GM21529 (cell line): ENCODE measurements around the gene EVX2.
A peak's percentile ranks its signal among the peaks of the same experiment; 100 is the strongest.

Experiments used
- ATAC-seq: cut with Tn5 transposase; IDR thresholded peaks from one replicate; pipeline ENCODE4 v1.9.1; 2021; ENCODE audit not compliant: unreplicated experiment

EVX2 gene

DNA sequence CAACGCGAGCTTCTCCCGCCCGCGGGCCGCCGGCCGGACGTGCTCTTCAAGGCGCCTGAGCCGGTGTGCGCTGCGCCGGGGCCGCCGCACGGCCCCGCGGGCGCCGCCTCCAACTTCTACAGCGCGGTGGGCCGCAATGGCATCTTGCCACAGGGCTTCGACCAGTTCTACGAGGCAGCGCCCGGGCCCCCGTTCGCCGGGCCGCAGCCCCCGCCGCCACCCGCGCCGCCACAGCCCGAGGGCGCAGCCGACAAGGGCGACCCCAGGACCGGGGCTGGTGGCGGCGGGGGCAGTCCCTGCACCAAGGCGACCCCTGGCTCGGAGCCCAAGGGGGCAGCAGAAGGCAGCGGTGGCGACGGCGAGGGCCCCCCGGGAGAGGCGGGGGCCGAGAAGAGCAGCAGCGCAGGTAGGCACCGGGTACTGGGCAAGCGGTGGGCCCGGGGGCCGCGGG lies 24.0 kb upstream of the EVX2 start:
- no peak for ATAC-seq

DNA sequence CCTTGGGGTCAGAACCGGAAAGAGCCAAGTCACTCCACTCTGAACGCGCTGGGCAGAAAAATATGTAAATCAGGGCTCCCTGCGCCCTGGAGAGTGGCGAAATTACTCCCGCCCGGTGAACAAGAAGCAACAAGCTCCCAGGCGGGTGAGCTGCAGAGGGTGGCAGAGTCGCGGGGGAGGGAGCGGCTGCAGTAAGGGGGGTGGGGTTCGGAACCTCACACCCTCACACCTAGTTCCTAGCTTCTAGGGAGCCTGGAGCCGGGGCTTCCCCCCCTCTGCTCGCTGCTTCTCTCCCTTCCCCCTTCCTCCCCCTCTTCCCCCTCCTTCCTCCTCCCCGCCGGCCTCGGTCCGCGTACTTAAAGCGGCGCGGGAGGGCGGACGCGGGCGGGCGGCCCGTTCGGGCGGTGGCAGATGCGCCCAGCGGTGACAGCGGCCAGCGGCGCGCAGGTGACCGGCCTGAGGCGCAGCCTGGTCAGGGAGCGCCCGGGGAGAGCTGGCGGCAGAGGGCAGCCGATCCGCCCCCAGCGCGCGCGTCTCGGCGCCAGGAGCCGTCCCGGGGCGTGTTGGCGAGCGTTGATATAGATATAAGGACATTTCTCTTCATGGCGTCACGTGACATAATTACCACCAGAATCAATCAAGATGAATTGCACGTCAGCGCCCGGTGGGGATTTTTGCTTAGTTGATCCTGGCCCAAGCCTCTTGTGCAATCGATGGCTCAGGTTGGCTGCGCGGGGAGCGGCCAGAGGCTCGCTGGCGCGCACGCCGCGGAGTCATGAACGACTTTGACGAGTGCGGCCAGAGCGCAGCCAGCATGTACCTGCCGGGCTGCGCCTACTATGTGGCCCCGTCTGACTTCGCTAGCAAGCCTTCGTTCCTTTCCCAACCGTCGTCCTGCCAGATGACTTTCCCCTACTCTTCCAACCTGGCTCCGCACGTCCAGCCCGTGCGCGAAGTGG lies 23.1 kb upstream of the EVX2 start, which contains the start of gene HOXD11:
TSS of gene HOXD11 (plus strand) at position 700 of the 959 bp plus-strand sequence. CDS start at position 776, 76 bp downstream.
- no peak for ATAC-seq

DNA sequence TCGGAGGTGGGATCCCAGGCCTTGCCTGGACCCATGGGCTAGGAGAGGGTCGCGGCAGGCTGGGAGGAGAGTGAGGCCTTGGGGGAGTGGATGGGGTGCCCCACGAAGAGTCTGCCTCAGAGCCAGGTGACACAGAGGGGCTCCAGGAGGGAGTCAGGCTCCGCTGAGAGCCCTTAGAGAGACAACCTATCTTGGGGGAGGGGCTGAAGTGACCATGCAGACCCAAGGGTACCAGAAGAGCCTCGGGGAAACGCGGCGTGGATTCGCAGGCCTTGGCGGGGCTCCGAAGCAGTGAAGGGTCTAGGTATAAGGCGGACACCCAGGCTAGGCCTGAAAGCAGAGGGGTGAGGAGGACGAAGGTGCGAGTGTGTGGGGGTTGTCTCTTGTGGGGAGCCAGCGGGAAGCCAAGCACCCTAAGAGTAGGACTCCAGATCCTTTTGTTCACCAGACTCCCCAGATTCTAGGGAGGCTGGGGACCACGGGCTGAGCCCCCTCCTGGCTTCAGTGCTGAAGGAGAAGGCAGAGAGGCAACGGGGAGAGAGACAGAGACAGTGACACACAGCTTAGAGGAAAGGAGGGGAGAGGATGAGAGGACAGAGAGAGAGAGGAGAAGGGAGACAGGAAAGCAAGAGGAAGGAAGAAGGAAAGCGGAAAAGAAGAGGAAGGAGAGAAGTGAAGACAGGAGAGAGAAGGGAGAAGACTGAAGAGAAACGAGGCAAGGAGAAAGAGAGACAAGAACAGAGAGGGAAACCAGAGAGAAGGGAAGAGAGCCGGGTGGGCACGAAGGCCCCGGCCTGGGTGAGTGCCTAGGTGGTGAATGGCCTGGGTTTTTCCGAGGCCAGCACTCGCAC lies 22.2 kb upstream of the EVX2 start:
- no peak for ATAC-seq

DNA sequence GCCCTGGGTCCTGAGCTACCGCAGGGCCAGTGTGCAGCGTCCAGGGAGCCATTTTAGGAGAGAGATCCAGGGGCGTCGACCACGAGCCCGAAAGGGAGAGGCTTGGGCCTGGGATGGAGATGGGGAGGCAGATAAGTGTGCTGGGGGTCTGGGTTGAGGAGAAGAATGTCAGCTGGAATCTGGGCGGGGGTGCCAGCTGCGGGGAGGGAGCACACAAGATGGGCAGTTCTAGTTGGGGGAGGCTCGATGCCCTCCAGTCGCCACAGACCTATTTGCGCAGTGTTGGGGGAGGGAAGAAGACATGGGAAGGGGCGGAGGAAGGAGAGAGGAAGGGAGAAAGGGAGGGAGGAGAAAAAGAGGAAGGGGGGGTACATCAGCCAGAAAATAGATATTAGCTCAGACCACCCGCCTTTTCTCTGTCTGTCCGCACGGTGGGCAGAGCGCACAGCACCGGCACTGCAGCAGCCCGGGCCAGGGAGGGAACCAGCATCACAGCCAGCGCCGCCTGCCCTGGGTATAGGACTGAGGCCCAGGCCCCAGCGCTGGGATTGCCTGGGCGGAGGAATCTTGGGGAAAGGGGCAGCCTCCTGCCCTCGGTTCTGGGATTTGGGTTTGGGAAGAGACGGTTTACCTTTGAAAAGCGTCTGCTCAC lies 21.4 kb upstream of the EVX2 start:
- ATAC-seq, result no peak

DNA sequence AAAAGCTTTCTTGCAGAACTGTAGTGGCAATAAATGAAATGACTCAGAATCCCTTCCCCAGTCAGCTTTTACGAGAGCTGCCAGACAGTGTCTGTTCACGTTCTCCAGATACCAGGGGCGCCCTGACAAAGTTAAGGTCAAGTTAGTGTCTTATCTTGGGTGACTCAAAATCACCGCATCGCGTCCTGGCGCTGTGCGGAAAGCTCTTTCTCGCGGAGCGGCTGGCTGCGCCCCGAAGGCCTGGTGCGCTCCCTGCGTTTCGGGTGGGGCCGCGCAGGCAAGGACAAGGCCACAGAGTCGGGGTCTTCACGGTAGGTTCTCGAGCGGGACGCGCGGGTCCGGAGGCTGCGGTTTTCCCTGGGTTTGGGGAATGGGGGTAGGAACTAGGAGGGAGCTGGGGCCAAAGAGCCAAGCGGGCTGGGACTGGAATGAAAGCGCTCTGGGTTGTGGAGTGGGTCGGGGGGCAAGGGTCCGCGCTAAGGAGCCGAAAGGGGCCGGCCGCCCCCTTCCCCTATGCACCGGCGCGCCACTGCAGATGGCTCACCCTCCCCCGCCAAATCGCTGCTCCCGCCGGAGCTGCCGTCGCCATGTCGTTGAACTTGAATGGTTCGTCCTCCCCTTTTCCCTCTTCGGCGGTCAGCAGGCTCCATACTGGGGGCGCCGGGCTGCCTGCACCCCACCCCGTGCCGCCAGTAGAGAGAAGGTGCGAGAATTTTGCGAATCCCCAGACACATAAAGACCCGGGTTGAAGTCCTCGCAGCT lies 20.7 kb upstream of the EVX2 start:
- ATAC-seq, result no peak

DNA sequence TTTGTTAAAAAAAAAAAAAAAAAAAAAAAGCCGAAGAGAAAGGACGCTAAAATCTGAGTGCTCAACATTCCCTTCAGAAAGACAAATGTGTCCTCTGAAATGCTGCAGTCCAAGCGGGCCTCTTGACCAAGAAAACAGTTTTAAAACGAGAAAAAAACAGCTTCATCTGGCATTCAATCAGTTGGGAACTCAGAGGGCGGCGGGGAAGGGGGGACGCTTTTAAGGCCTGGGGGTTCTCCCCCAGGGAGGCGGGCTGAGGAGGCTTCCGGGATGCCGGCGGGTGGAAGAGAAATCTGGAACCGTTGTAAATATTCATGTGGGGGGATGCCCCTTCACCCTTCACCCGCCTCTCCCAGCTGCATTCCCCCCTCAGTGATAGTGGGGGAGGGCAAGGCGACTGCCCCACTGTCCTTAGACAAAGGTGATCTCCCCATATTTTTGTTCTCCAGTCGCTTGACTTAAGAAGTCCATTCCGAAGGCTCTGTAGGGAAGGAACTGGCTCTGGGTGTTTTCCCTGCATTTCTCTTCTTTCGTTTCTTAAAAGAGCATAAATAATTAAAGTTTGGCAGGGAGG lies 20.1 kb upstream of the EVX2 start:
- ATAC-seq, result no peak

DNA sequence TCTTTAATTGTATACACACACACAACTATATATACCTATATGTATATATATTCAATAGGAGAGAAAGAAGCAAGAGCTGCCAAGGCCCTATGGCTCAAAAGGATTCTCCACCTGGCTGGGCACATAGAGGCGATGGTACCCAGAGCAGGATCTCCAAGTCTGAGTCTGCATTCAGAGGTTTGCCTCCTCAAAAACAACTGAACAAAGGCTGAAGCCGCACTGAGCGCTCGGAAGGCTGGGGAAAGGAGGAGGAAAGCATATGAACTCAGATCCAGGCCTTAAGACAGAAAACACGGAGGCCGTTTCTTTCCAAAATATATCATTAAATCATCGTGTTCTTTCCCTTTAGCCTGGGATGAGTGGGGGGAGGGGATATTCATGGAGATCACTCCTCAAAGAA lies 19.4 kb upstream of the EVX2 start:
- ATAC-seq, result no peak

DNA sequence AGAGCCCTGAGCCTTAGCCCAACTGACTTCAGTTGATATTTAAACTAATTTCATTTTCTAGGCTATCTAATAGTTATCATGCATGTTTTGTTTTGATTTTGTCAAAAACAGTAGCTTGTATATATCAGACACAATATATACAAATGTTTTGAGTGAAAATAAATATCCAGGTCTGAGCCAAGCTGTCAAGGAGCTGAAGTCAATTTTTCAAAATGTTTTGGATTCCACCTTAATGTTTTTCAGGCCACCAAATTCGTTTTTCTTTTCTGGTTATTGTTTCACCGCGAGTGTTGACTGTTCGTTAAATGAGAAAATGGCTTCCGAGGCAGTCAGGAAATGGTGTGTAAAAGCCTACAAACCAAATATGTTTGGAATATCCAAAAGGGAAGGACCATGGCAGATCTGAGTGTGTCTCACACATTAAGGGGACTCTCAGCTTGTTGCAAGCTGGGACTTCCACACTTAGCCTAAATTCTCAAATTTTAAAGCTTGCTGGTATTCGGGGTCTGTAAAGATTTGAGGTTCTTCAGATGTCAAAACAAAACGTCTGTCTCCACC lies 18.6 kb upstream of the EVX2 start:
- ATAC-seq, result no peak

DNA sequence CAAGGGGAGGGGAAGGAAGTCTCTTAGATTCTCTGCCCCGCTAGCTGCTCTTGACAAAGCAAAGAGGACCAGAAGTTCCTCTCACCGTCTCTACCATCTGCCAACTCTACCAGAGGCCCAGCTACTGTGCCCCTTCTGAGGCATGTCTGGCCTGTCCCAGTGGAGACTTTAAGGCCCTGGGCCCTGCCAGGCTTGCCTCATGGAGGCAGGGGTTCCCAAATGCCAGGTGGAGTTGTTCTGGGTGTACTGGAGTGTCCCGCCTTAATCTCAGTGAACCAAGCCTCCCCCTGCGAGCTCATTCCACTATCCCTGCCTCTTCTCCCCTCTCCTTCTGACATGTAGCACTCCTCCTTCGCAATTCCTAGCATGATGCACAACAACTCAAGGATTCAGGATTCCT lies 18.1 kb upstream of the EVX2 start:
- ATAC-seq, result no peak

DNA sequence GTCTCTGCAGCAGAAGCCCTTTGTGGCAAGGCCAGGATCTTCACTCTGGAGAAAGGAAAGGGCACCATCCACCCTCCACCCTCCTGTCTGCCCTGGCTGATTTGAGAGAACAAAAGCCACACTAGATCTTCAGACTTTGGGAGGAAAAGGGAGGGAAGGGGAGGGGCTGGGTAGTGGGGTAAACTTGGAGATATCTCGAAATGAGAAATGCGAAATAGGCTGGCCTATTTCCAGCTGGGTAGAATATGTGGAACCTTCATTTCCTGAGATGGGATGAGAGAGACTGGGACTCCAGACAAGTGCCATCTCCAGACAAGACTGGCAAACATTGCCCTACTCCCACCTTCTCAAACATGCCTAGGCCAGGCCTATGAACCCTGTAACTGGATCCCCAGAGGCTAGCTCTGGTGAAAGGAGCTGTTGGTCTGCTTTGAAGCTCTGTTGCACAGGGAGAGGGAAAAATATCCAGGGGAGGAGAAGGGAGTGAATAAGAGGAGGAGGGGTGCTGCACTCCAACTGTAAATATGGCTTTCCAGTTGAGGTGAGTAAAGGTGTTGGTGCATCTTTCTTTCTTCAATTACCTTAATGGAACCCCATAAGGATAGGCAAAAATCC lies 17.6 kb upstream of the EVX2 start:
- no peak for ATAC-seq

DNA sequence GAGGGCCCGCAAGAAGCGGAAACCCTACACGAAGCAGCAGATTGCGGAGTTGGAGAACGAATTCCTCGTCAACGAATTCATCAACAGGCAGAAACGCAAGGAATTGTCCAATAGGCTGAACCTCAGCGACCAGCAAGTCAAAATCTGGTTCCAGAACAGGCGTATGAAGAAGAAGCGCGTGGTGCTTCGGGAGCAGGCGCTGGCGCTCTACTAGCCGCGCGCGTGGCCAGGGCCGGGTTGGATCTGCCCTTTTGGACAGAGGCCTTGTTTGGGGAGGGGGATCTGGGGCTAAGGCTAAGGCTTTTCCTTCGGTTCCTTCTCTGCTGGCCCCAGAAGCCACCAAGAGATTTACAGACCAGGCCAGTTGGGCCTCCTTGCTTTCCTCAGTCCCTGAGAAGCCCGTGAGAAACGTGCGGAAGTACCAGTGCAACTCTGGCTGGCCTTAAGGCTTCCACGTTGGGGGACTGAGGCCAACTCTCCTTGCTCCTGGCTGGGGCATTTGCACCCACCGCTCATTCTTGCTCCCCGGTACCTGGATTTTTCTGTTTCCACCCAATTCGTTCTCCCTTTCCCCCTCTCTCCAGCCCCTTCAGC lies 16.9 kb upstream of the EVX2 start:
- ATAC-seq, result no peak

DNA sequence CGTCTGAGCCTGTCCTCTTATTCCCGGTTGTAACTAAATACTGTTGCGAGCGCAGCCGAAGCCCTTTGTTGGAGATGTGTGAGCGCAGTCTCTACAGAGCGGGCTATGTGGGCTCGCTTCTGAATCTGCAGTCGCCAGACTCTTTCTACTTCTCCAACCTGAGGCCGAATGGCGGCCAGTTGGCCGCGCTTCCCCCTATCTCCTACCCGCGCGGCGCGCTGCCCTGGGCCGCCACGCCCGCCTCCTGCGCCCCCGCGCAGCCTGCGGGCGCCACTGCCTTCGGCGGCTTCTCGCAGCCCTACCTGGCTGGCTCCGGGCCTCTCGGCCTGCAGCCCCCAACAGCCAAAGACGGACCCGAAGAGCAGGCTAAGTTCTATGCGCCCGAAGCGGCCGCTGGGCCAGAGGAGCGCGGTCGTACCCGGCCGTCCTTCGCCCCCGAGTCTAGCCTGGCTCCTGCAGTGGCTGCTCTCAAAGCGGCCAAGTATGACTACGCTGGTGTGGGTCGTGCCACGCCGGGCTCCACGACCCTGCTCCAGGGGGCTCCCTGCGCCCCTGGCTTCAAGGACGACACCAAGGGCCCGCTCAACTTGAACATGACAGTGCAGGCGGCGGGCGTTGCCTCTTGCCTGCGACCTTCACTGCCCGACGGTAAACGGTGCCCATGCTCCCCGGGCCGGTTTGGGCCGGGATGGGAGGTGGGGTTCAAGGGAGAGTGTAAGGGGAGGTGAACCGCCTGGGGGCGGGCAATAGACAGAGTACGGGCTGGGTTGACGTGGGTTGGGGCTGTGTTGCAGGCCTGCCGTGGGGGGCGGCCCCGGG lies 16.2 kb upstream of the EVX2 start, which contains the start of gene HOXD12:
TSS of gene HOXD12 (plus strand) at position 68 of the 819 bp plus-strand sequence. CDS start at position 75, 7 bp downstream.
- ATAC-seq, result no peak

DNA sequence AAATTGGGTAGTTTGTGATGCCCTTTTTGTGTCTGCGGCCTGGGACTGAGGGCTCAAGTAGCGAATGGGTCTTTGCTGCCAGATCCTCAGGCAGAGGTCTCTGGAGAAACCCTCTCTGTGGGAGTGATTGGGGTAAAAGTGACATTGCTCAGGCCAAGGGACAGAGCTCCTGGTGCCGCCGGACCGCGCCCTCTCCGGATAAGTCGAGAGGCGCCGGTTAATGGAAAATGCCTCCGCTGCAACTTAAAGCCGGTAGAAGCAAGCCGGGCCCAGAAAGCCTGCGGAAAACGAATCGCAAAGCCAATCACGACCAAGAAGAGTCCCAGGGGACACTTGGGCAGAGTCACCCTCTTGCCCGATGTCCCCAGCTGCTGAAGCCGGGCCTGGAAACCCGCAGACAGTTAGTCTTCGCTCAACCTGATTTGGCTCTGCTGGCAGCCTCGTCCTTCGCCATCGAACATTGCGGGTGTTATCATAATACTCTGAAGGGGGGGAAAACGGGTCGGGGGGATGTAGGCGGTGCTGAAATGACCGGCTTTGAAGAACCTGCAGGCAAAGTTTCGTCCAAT lies 15.5 kb upstream of the EVX2 start:
- no peak for ATAC-seq

DNA sequence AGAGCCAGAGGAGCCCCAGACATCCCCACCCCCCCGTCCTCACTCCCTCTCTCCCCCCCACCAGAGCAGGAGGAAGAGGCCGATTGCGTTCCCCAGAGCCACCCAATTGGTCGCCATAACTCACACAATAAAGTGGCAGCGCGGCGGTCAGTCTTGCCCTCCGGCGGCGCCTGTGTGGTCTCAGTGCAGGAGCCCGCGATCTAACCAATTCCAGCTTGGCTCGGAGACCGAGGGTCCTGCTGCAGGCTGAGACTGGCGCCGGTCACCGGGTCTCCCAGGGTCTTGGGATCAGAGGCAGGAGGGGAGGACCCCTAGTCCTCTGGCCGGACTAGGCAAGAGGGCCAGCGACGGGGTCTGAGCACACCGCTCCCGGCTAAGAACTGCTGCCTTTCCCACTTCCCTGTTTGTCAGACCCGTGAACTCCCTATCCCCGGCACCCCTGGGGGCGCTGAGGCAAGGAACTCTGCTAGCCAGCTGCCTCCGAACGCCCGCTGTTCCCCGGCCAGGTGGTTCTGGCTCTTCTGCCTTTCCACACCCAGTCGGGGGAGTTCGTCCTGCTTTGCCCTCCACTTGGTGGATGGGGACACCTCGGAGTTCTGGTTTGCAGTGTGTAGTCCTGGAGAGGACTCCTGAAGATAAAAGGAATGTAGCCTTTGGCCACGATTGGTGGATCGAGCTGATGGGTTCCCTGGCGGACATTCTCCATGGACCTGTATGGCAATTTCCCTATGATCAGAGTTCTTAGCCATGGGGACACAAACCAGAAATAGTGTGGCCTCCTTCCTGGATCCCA lies 14.8 kb upstream of the EVX2 start:
- ATAC-seq, result no peak

DNA sequence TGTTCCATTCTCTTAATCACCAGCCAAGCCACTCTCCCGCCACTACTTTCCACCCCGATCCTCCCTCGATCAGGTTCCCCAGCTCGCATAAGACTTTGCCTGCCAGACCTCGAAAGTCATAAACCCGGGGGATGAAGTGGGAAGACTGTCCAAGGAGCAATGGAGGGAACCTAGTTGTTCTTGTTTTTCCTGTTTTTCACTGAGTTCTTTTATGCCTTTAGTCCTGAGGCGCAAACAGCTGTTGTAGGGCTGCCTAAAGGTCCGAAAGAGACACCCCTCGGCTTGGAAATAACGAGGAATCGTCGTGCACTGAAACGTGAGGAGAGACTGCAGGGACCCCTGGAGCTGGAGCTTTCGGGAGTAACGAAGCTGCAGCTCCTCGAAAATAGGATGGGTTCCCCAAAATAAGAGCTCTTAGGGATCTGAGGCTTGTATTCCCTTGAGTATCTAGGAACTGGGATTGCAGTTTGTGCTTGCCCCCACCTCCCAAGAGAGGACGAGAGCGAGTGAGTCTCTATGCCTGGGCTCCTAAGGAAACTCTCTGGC lies 14.1 kb upstream of the EVX2 start:
- ATAC-seq, result no peak

DNA sequence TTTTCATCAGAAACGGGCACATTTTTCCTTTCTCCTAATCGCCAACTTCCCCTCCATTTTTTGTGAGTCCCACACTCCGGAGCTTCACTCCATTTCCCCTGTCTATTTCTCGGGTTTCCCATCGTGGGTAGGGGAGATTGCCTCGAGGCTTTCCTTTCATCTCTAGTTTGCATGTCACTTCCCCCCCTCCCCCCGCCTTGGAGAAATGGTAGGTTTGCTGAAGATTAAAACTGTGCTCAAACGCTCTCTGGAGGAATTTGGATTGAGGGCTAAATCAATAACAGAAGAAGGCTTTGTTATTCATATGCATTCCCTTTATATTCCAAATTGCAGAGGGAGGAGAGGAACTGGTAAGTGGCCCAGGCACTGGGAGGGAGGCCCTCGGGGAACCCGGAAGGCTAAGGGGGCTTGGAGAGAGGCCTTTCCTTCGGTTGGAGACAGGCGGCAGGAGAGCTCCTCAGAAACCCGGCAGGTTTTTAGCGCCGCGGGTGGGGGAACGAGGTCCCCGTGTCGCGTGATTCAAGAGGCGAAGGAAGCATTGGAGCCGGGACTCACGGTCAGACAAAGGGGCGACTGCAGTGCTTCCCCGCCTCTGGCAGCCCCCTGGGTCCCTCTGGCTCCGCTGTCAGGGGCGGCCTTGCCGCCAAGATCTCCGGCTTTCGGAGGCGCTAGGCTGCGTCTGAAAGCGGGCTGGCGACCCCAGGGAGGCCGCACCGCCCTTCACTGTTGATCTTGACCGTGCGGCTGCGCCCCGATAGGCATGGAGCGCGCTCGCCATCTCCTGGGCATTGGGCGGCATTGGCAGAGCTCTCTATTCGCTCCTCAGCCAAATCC lies 13.4 kb upstream of the EVX2 start:
- ATAC-seq, result peak; percentile 92
